ENCODE data around the gene SHISA7.

- TF ChIP-seq, protein P1, sequence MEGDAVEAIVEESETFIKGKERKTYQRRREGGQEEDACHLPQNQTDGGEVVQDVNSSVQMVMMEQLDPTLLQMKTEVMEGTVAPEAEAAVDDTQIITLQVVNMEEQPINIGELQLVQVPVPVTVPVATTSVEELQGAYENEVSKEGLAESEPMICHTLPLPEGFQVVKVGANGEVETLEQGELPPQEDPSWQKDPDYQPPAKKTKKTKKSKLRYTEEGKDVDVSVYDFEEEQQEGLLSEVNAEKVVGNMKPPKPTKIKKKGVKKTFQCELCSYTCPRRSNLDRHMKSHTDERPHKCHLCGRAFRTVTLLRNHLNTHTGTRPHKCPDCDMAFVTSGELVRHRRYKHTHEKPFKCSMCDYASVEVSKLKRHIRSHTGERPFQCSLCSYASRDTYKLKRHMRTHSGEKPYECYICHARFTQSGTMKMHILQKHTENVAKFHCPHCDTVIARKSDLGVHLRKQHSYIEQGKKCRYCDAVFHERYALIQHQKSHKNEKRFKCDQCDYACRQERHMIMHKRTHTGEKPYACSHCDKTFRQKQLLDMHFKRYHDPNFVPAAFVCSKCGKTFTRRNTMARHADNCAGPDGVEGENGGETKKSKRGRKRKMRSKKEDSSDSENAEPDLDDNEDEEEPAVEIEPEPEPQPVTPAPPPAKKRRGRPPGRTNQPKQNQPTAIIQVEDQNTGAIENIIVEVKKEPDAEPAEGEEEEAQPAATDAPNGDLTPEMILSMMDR (IDR thresholded peaks at IDR 0.05) = no peak
- TF ChIP-seq EZH2 (IDR thresholded peaks at IDR 0.05) (no peak), EZH2phosphoT487 (IDR thresholded peaks at IDR 0.05) (no peak)
Observed at GRCh38 chr19:55407800-55408532, 35.1 kb downstream of the SHISA7 start.
